ENCODE measurements around the gene GZF1. TPM values are rescaled to one million over a fixed set of nuclear protein-coding genes. Genes with fewer than 3 reads are reported as not detected.

GZF1 gene
- total RNA-seq, 1 experiment from 2014 or later: 5.0 TPM

GRCh38 chr20:23401051-23401450 lies 39.1 kb downstream of the GZF1 start:
- Mint-ChIP-seq H3K9me3 (ENCODE audit: low read depth, unreplicated experiment) (no peaks in the 10 kb centered on the region), H3K4me3 (ENCODE audit: low read depth, unreplicated experiment) (no peak overlapping the region), H3K27me3 (ENCODE audit: unreplicated experiment) (no peaks in the 10 kb centered on the region), H3K36me3 (ENCODE audit: insufficient read depth, unreplicated experiment) (no peaks in the 10 kb centered on the region), H3K27ac (ENCODE audit: unreplicated experiment) (no peak overlapping the region), H3K4me1 (ENCODE audit: low read depth, unreplicated experiment) (no peaks in the 10 kb centered on the region)
- CTCF ChIA-PET: no interaction called here
- no peak for DNase-seq
- TF ChIP-seq, protein P1, sequence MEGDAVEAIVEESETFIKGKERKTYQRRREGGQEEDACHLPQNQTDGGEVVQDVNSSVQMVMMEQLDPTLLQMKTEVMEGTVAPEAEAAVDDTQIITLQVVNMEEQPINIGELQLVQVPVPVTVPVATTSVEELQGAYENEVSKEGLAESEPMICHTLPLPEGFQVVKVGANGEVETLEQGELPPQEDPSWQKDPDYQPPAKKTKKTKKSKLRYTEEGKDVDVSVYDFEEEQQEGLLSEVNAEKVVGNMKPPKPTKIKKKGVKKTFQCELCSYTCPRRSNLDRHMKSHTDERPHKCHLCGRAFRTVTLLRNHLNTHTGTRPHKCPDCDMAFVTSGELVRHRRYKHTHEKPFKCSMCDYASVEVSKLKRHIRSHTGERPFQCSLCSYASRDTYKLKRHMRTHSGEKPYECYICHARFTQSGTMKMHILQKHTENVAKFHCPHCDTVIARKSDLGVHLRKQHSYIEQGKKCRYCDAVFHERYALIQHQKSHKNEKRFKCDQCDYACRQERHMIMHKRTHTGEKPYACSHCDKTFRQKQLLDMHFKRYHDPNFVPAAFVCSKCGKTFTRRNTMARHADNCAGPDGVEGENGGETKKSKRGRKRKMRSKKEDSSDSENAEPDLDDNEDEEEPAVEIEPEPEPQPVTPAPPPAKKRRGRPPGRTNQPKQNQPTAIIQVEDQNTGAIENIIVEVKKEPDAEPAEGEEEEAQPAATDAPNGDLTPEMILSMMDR (IDR thresholded peaks at IDR 0.05; ENCODE audit: unreplicated experiment): no peak
- no TSS peak for BruUV-seq (replicated peaks)
- intact Hi-C loops (cut with micrococcal nuclease; ENCODE audit: unreplicated experiment): no loop called here

DNA sequence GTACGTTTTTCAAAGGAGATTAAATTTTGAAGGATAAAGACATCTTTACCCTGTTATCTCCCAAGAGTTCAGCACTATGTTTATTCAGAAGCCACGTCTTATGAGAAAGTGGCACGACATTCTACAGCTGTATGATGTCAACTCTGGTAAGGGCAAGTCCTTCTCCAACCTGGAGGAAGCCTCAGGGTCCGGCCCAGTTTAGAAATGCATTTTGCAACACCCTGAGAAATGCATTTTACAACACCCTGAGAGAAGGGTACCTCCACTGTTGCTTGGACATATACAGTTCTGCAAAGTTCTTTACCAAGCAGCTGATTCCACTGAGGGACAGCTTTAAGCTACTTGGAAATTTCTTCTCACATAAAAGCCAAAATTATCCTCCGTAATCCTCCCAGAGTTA lies 41.8 kb downstream of the GZF1 start:
- Mint-ChIP-seq H3K27me3 (ENCODE audit: unreplicated experiment) (no peaks in the 10 kb centered on the region), H3K9me3 (ENCODE audit: low read depth, unreplicated experiment) (no peaks in the 10 kb centered on the region), H3K4me1 (ENCODE audit: low read depth, unreplicated experiment) (no peaks in the 10 kb centered on the region), H3K4me3 (ENCODE audit: low read depth, unreplicated experiment) (no peak overlapping the region), H3K27ac (ENCODE audit: unreplicated experiment) (no peak overlapping the region), H3K36me3 (ENCODE audit: insufficient read depth, unreplicated experiment) (no peaks in the 10 kb centered on the region)
- CTCF ChIA-PET: no interaction called here
- TF ChIP-seq, protein P1 (IDR thresholded peaks at IDR 0.05; ENCODE audit: unreplicated experiment): no peak
- BruUV-seq (replicated peaks): no TSS peak
- no peak for DNase-seq
- intact Hi-C loops (cut with micrococcal nuclease; ENCODE audit: unreplicated experiment): no loop called here

DNA sequence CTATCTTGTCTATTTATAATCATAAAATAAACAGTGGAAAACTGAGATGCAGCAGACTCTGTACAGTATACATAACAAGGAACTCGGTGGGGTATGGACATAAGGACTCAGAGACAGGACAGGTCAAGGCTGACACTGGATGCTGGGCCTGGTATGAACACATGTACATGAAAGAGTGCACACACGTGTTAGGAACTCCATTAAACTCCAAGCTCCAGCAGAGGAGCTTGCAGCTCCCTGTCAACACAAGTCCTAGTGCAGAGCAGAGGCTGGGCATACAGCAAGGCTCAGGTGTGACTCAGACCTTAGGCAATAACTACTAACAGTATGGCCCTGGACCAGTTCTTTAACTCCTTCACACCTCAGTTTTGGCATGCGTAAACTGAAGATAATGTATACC lies 42.2 kb downstream of the GZF1 start:
- TF ChIP-seq, protein P1 (IDR thresholded peaks at IDR 0.05; ENCODE audit: unreplicated experiment): no peak
- CTCF ChIA-PET: no interaction called here
- BruUV-seq (replicated peaks): no TSS peak
- Mint-ChIP-seq H3K4me1 (ENCODE audit: low read depth, unreplicated experiment) (no peaks in the 10 kb centered on the region), H3K27ac (ENCODE audit: unreplicated experiment) (no peak overlapping the region), H3K4me3 (ENCODE audit: low read depth, unreplicated experiment) (no peak overlapping the region), H3K27me3 (ENCODE audit: unreplicated experiment) (no peaks in the 10 kb centered on the region), H3K9me3 (ENCODE audit: low read depth, unreplicated experiment) (no peaks in the 10 kb centered on the region), H3K36me3 (ENCODE audit: insufficient read depth, unreplicated experiment) (no peaks in the 10 kb centered on the region)
- no peak for DNase-seq
- intact Hi-C loops (cut with micrococcal nuclease; ENCODE audit: unreplicated experiment): no loop called here

GRCh38 chr20:23406880-23407279 lies 44.9 kb downstream of the GZF1 start:
- intact Hi-C loops (cut with micrococcal nuclease; ENCODE audit: unreplicated experiment): no loop called here
- H3K4me3 Mint-ChIP-seq (ENCODE audit: low read depth, unreplicated experiment): no peak overlapping the region
- no peak overlapping the region for H3K27ac Mint-ChIP-seq (ENCODE audit: unreplicated experiment)
- no peak for DNase-seq
- CTCF ChIA-PET: no interaction called here
- no TSS peak for BruUV-seq (replicated peaks)
- no peaks in the 10 kb centered on the region for H3K27me3 Mint-ChIP-seq (ENCODE audit: unreplicated experiment)
- H3K9me3 Mint-ChIP-seq (ENCODE audit: low read depth, unreplicated experiment): no peaks in the 10 kb centered on the region
- no peaks in the 10 kb centered on the region for H3K36me3 Mint-ChIP-seq (ENCODE audit: insufficient read depth, unreplicated experiment)
- H3K4me1 Mint-ChIP-seq (ENCODE audit: low read depth, unreplicated experiment): no peaks in the 10 kb centered on the region
- TF ChIP-seq, protein P1 (IDR thresholded peaks at IDR 0.05; ENCODE audit: unreplicated experiment): no peak

Data from Calu3 (cell line).